H1 (cell line): Measurements from ENCODE around the gene SNRK. TPM values are rescaled to one million over a fixed set of nuclear protein-coding genes. Genes with fewer than 3 reads are reported as not detected.
A peak's percentile ranks its signal among the peaks of the same experiment; 100 is the strongest.

Experiments used
- CTCF ChIA-PET: fragments of 300-600 bp; sonication (Branson Sonifier 250); formaldehyde crosslinking; loops from one replicate; lab custom pipeline; 2021; ENCODE audit not compliant: partially characterized antibody; lab: Charles Lee
- POLR2A ChIA-PET: fragments of 300-600 bp; sonication (Branson Sonifier 250); formaldehyde crosslinking; loops from one replicate; lab custom pipeline; 2021; ENCODE audit warnings: inconsistent platforms; ENCODE audit not compliant: partially characterized antibody; lab: Charles Lee
- DNase-seq, 2 experiments: peaks; one replicate each; pipeline versions ENCODE4 v3.0.0 to v3.0.0-alpha.2; 2010 to 2022; ENCODE audit warnings: low spot score in 2 of 2, low read depth in 1 of 2, mixed read lengths in 1 of 2
- FAIRE-seq: peaks from 2 replicates; lab custom pipeline; 2011; peaks lifted over from hg19 to GRCh38; lab: Jason Lieb, UNC
- H2AFZ ChIP-seq: 2 replicates; pipeline ENCODE4 v1.8.1; 2012; ENCODE audit warnings: low read length, inconsistent platforms
- H2AK5ac ChIP-seq: 2 replicates; pipeline ENCODE4 v1.6.1; 2013; ENCODE audit warnings: low read depth, low read length
- H2BK120ac ChIP-seq: replicated peaks from 2 replicates; pipeline ENCODE3; 2013; ENCODE audit warnings: low read depth, low read length, inconsistent platforms
- H2BK12ac ChIP-seq: 2 replicates; pipeline ENCODE4 v1.6.1; 2013; ENCODE audit warnings: low read depth, low read length
- H2BK15ac ChIP-seq: 2 replicates; pipeline ENCODE4 v1.6.1; 2013; ENCODE audit warnings: low read length
- H2BK20ac ChIP-seq: 2 replicates; pipeline ENCODE4 v1.6.1; 2013; ENCODE audit warnings: low read length
- H2BK5ac ChIP-seq: 2 replicates; pipeline ENCODE4 v1.6.1; 2013; ENCODE audit warnings: low read depth, low read length
- H3K14ac ChIP-seq: 2 replicates; pipeline ENCODE4 v1.6.1; 2013; ENCODE audit warnings: inconsistent platforms; ENCODE audit not compliant: insufficient read length
- H3K18ac ChIP-seq: 2 replicates; pipeline ENCODE4 v1.6.1; 2013; ENCODE audit warnings: low read length; ENCODE audit errors: extremely low read depth
- H3K23ac ChIP-seq: 2 replicates; pipeline ENCODE4 v1.6.1; 2013; ENCODE audit warnings: inconsistent platforms; ENCODE audit not compliant: insufficient read length
- H3K23me2 ChIP-seq: 2 replicates; pipeline ENCODE4 v1.6.1; 2013; ENCODE audit warnings: low read depth, low read length
- H3K27ac ChIP-seq: 2 replicates; pipeline ENCODE4 v1.6.1; 2011; ENCODE audit warnings: low read depth, low read length, inconsistent platforms
- H3K27me3 ChIP-seq, 4 experiments: replicated peaks in 1 of 4; 1 replicate in 1 of 4; 2 replicates in 3 of 4; pipeline versions ENCODE4 v1.6.1 to v1.8.1; 2011 to 2013; ENCODE audit warnings: low read length in 3 of 4, mild to moderate bottlenecking in 3 of 4, inconsistent platforms in 2 of 4, mixed read lengths in 2 of 4, moderate library complexity in 1 of 4; ENCODE audit not compliant: control insufficient read depth in 3 of 4, insufficient read depth in 3 of 4; ENCODE audit errors: extremely low read depth in 1 of 4
- H3K36me3 ChIP-seq, 4 experiments: 2 replicates each; pipeline versions ENCODE4 v1.6.1 to v1.8.1; 2011 to 2013; ENCODE audit warnings: mild to moderate bottlenecking in 4 of 4, low read length in 3 of 4, moderate library complexity in 2 of 4, control low read depth in 1 of 4, inconsistent platforms in 1 of 4; ENCODE audit not compliant: insufficient read depth in 4 of 4, control insufficient read depth in 2 of 4
- H3K4ac ChIP-seq: replicated peaks from 2 replicates; pipeline ENCODE3; 2013; ENCODE audit warnings: low read length, low read depth, mixed read lengths, inconsistent platforms; ENCODE audit not compliant: insufficient read length
- H3K4me1 ChIP-seq, 4 experiments: replicated peaks in 1 of 4; 1 replicate in 1 of 4; 2 replicates in 3 of 4; pipeline versions ENCODE4 v1.6.1 to v1.8.1; 2011 to 2013; ENCODE audit warnings: low read length in 3 of 4, inconsistent platforms in 2 of 4, mixed read lengths in 1 of 4; ENCODE audit not compliant: insufficient read depth in 4 of 4, control insufficient read depth in 3 of 4
- H3K4me2 ChIP-seq, 2 experiments: 2 replicates each; pipeline versions ENCODE4 v1.6.1 to v1.8.1; 2011 to 2013; ENCODE audit warnings: low read depth in 2 of 2, low read length in 2 of 2, control low read depth in 1 of 2, inconsistent platforms in 1 of 2, mild to moderate bottlenecking in 1 of 2; ENCODE audit not compliant: insufficient read depth in 1 of 2
- H3K4me3 ChIP-seq, 4 experiments: fragments of 200-600, 300-600 bp in 1 of 4; sonication (generic), shearing (Covaris generic), sonication (Bioruptor Twin) in 1 of 4; 2 replicates each; pipeline versions ENCODE4 v1.5.1 to v1.8.1; 2011 to 2016; ENCODE audit warnings: low read length in 4 of 4, low read depth in 3 of 4, control low read depth in 2 of 4, inconsistent platforms in 2 of 4, mild to moderate bottlenecking in 2 of 4, mixed read lengths in 1 of 4, moderate library complexity in 1 of 4; ENCODE audit not compliant: insufficient read depth in 2 of 4; ENCODE audit errors: extremely low read depth in 1 of 4
- H3K56ac ChIP-seq: replicated peaks from 2 replicates; pipeline ENCODE3; 2013; ENCODE audit warnings: low read depth, mild to moderate bottlenecking, mixed read lengths, low read length, inconsistent platforms; ENCODE audit not compliant: insufficient read length
- H3K79me1 ChIP-seq: 2 replicates; pipeline ENCODE4 v1.6.1; 2013; ENCODE audit warnings: low read depth, low read length, control low read depth
- H3K79me2 ChIP-seq, 2 experiments: 2 replicates each; pipeline versions ENCODE4 v1.6.1 to v1.8.1; 2012 to 2013; ENCODE audit warnings: low read length in 2 of 2, mild to moderate bottlenecking in 2 of 2, inconsistent platforms in 1 of 2; ENCODE audit not compliant: insufficient read depth in 2 of 2, control insufficient read depth in 1 of 2
- H3K9ac ChIP-seq, 4 experiments: replicated peaks in 1 of 4; 1 replicate in 1 of 4; 2 replicates in 3 of 4; pipeline versions ENCODE4 v1.6.1 to v1.8.1; 2011 to 2013; ENCODE audit warnings: low read depth in 3 of 4, low read length in 3 of 4, control low read depth in 2 of 4, mild to moderate bottlenecking in 2 of 4, moderate library complexity in 2 of 4, inconsistent platforms in 1 of 4; ENCODE audit errors: extremely low read depth in 1 of 4
- H3K9me3 ChIP-seq, 2 experiments: 2 replicates each; pipeline versions ENCODE4 v1.6.1 to v1.8.1; 2012 to 2013; ENCODE audit warnings: mild to moderate bottlenecking in 2 of 2, moderate library complexity in 2 of 2, control low read depth in 1 of 2, inconsistent platforms in 1 of 2, low read depth in 1 of 2, low read length in 1 of 2, mixed read lengths in 1 of 2; ENCODE audit not compliant: insufficient read depth in 2 of 2
- H4K20me1 ChIP-seq, 2 experiments: replicated peaks in 1 of 2; 2 replicates each; pipeline versions ENCODE3 to v1.8.1; 2011 to 2013; ENCODE audit warnings: inconsistent platforms in 2 of 2, low read length in 2 of 2, mild to moderate bottlenecking in 1 of 2; ENCODE audit not compliant: insufficient read depth in 2 of 2, control insufficient read depth in 1 of 2
- H4K5ac ChIP-seq: 2 replicates; pipeline ENCODE4 v1.6.1; 2013; ENCODE audit warnings: low read length, low read depth, mixed read lengths, inconsistent platforms; ENCODE audit not compliant: insufficient read length
- H4K8ac ChIP-seq: 2 replicates; pipeline ENCODE4 v1.8.0; 2013; ENCODE audit warnings: mild to moderate bottlenecking, moderate library complexity, low read length, inconsistent platforms; ENCODE audit not compliant: insufficient read depth; ENCODE audit errors: extremely low read depth
- H4K91ac ChIP-seq: replicated peaks from 2 replicates; pipeline ENCODE3; 2013; ENCODE audit warnings: low read length, mixed read lengths, inconsistent platforms; ENCODE audit not compliant: insufficient read length
- KDM1A ChIP-seq: fragments of 200-600, 300-600 bp; sonication (generic); IDR thresholded peaks from 2 replicates; pipeline ENCODE4 v1.7.1; 2016; ENCODE audit warnings: mild to moderate bottlenecking, low read length, borderline replicate concordance
- MAFK ChIP-seq: IDR thresholded peaks from 2 replicates; pipeline ENCODE4 v1.6.1; 2012; ENCODE audit warnings: low read depth, mild to moderate bottlenecking, improper control_type of control experiment, low read length
- WGBS, 2 experiments: shearing (Covaris generic) in 1 of 2; methylation state at CpG; one replicate each; pipeline versions ENCODE4 v1.1.6 to v1.1.7; 2013 to 2015; ENCODE audit warnings: low lambda C conversion rate in 2 of 2, mixed read lengths in 2 of 2, inconsistent platforms in 1 of 2, low coverage in 1 of 2, missing lambda C conversion rate in 1 of 2; ENCODE audit not compliant: insufficient replicate concordance in 2 of 2, insufficient coverage in 1 of 2, insufficient read length in 1 of 2; ENCODE audit errors: extremely low coverage in 1 of 2, missing lambda C conversion rate in 1 of 2; 5-methylcytosine and 5-hydroxymethylcytosine counted together
- polyA plus RNA-seq, 7 experiments: library from polyadenylated mRNA; depleted of rRNA in 3 of 7; stranded (reverse) in 5 of 7; unstranded in 2 of 7; fragments of >200 nt in 5 of 7; fragments of 200-250 nt in 2 of 7; gene quantifications; 1 replicate in 5 of 7; 2 replicates in 1 of 7; 4 replicates in 1 of 7; pipeline versions ENCODE4 v1.2.1 to v1.2.3, GENCODE V29; 2011 to 2013; ENCODE audit warnings: missing spikeins in 2 of 7, mixed read lengths in 2 of 7
- total RNA-seq: library from RNA; stranded (reverse); fragmentation: NEBNext Ultra II Directional; extraction: Animal tissue kit (Norgen Biotek cat#: 25700); gene quantifications from 2 replicates; pipeline ENCODE4 v1.2.1, GENCODE V29; 2021

Gene SNRK
- total and polyA plus RNA-seq, 2 of the 8 experiments (the other 6 are each of a cell fraction or from before 2014, with no cell fraction given): 4.4 to 11.7 TPM

GRCh38 chr3:43316783-43317460 is 30.6 kb downstream of the SNRK start:
- H3K23me2 ChIP-seq: no peaks in the 10 kb centered on the region
- peaks cover 3 to 4% of the 10 kb centered on the region in 2 experiments; a peak in 2 of 4 replicates for H3K79me2 ChIP-seq
- DNase-seq (peak in 1 of 2 experiments; percentile 10), FAIRE-seq (peak; percentile 79)
- peaks cover 0 to 6% (median 1%) of the 10 kb centered on the region in 4 experiments; a peak in 3 of 7 replicates for H3K4me1 ChIP-seq
- peaks cover 3% of the 10 kb centered on the region for H3K79me1 ChIP-seq
- ChIA-PET POLR2A (no interaction called here), CTCF (interaction anchor here (0.8 to 1.0 kb wide), 3 partner anchors 10 to 28 kb away, joined by 3 read pairs; no protein-coding TSS in a partner anchor)
- no peaks in the 10 kb centered on the region for H3K36me3 ChIP-seq
- no peak for TF ChIP-seq MAFK
- TF ChIP-seq KDM1A: peak; percentile 69
- no peak overlapping the region for H3K4me2 ChIP-seq
- H4K20me1 ChIP-seq: no peaks in the 10 kb centered on the region
- 77% methylated on average over 4 of the region's 4 CpGs; no CpG with 5 or more reads in 1 of the 2 experiments for WGBS, 2 experiments
- no peak overlapping the region for H3K9ac ChIP-seq
- H3K27me3 ChIP-seq: no peaks in the 10 kb centered on the region
- peak overlapping the region; percentile 89 for H2BK120ac ChIP-seq
- H3K23ac ChIP-seq: no peak overlapping the region
- no peak overlapping the region; the same call in 1 of the 2 replicates for H3K18ac ChIP-seq
- H3K4me3 ChIP-seq: no peak overlapping the region
- H2AK5ac ChIP-seq: no peak overlapping the region
- no peak overlapping the region for H4K8ac ChIP-seq
- no peak overlapping the region for H4K91ac ChIP-seq
- no peak overlapping the region for H4K5ac ChIP-seq
- no peak overlapping the region for H3K27ac ChIP-seq
- no peak overlapping the region for H3K56ac ChIP-seq
- H2BK15ac ChIP-seq: no peak overlapping the region
- no peak overlapping the region for H2BK20ac ChIP-seq
- no peak overlapping the region for H3K4ac ChIP-seq
- no peak overlapping the region for H3K14ac ChIP-seq
- H2AFZ ChIP-seq: no peak overlapping the region
- H2BK5ac ChIP-seq: 0 out of 2 replicates have a peak overlapping the region, but pooled peaks have one; percentile 37
- H2BK12ac ChIP-seq: no peak overlapping the region
- no peaks in the 10 kb centered on the region for H3K9me3 ChIP-seq
